Measurements from ENCODE around the gene DOCK8.
"Not testable (repeated sequence)": the region's sequence is repeated elsewhere in the genome, so short reads cannot be mapped to it uniquely, and the experiment has no call there.

DOCK8 gene

DNA sequence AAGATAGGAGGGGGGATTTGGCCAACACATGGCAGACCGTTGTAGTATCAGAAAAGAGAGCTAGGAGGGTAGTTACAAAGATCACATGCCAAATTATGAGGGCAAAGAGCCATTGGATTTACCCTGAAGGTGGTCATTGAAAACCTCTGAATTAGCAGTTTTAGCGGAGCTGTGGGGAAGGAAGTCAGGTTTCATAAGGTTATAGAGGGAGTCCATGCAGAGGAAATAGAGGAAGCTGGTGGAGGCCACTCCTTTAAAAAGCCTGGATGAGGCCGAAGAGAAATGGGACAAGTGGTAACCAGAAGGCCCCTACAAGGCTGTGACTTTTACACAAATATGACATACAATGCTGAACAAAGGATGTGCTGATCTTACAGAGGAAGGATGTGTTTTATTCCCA, 13.2 kb downstream of the DOCK8 start:
- no peak for DNase-seq

- no peak for DNase-seq
Observed at GRCh38 chr9:228929-229695, 14.4 kb downstream of the DOCK8 start.

DNA sequence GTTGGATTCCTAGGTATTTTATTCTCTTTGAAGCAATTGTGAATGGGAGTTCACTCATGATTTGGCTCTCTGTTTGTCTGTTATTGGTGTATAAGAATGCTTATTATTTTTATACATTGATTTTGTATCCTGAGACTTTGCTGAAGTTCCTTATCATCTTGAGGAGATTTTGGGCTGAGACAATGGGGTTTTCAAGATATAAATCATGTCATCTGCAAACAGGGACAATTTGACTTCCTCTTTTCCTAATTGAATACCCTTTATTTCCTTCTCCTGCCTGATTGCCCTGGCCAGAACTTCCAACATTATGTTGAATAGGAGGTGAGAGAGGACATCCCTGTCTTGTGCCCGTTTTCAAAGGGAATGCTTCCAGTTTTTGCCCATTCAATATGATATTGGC, 17.0 kb downstream of the DOCK8 start:
- not testable (repeated sequence) for DNase-seq

DNA sequence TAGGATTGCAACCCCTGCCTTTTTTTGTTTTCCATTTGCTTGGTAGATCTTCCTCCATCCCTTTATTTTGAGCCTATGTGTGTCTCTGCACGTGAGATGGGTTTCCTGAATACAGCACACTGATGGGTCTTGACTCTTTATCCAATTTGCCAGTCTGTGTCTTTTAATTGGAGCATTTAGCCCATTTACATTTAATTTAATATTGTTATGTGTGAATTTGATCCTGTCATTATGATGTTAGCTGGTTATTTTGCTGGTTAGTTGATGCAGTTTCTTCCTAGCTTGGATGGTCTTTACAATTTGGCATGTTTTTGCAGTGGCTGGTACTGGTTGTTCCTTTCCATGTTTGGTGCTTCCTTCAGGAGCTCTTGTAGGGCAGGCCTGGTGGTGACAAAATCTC, 19.0 kb downstream of the DOCK8 start:
- not testable (repeated sequence) for DNase-seq

DNA sequence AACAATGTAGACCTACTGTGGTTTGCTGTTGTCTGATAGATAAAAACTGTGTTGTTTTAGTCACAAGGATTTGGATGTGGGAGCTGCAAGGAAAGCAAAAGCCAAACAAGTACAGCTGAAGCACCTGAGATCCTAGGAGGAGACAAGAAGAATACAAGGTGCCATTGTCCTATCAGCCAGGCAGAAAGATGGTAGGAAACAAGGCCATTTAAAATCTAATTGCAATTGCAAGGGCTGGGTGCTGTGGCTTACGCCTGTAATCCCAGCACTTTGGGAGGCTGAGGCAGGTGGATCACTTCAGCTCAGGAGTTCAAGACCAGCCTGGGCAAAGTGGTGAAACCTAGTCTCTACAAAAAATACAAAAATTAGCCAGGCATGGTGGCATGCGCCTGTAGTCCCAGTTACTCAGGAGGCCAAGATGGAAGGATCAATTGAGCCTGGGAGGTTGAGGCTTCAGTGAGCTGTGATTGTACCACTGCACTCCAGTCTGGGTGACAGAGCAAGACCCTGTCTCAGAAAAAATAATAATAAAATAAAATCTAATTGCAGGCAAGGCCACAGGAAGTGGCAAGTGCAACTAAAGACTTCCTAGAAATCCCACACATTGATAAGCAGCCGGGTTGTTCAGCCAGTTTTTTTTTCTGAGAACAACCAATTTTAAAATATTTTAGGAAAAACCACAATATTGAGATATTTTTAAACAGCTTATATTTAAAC, 22.6 kb downstream of the DOCK8 start:
- DNase-seq = no peak

DNA sequence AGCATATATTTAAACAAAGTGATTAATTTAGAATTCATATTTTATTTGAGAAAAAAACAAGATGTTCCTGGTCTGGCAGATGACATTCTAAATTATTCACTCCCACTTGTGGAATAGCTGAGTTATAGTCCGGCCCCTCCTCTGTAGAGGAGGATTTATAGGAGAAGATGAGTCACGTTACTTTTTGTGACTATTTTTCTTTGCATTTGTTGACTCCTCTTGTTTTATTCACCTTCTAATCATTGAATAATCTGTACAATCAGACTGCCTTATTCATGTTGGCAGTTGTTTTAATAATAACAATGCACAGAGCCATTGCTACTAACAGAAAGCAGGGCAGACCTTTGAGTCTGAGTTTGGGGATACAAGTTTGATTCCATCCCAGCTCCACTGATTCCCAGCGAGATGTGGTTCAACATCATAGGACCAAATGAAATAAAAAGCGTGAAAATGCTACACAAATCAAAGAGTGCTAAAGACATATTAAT, 23.2 kb downstream of the DOCK8 start:
- no peak for DNase-seq

GRCh38 chr9:242461-243080, 27.9 kb downstream of the DOCK8 start:
- no peak for DNase-seq

GRCh38 chr9:248278-248961, 33.8 kb downstream of the DOCK8 start:
- no peak for DNase-seq

GRCh38 chr9:249025-249424, 34.4 kb downstream of the DOCK8 start:
- no peak for DNase-seq

DNA sequence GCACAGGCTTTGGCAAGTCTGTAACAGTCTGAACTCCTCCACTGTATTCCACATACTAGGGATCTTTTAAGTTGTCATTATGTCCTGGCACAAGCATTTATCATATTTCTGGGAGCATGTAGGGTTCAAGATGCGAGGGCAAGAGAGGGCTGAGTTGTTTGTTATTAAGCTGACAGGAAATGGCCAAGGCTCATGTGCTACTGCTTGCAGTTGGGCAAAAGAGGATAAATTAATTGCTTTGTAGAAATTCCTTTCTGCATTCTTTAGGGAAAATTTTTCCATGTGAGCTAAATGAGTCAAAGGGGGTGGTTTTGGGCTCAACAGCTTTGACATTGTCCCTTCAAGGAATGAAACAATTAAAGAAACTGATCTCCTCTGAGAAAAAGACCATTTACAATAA, 35.4 kb downstream of the DOCK8 start:
- peak; percentile 24 for DNase-seq

DNA sequence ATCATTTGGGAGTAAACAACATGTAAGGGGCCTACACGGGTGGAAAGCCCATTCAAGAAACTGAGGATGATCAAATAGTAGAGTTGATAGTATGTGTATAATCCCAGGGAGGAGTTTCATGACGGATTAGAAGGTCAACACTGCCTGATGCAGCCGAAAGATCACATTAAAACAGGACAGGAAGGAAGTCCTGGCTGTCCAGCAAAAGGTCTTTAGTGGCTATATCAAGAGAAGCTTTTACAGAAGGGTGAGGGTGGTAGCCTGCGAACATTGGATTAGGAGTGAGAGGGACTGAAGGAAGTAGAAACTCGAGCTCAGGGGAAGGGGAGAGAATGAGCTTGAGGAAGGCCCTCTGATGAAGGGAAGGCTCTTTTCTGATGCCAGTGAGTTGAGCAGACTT, 36.0 kb downstream of the DOCK8 start:
- DNase-seq = no peak

DNA sequence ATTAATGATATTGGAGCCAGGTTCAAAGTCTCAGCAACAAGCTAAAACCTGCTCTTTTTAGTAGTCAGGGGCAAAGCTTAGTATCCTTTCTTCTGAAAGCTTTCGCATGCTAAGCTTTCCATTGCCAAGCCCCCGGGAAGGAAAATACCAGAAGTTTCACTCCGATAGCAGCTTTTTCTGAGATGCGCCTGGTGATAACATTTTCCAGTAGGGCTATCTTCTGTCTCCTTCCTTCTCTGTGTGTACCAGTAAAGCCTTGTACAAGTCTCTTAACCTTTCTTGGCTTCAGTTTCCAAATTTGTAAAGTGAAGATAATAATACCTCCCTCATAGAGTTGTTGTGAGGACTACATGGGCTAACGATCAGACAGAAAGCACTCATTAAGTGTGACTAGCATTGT, 36.7 kb downstream of the DOCK8 start:
- DNase-seq = no peak

GRCh38 chr9:253539-253938, 38.9 kb downstream of the DOCK8 start:
- no peak for DNase-seq

GRCh38 chr9:254516-254915, 39.9 kb downstream of the DOCK8 start:
- DNase-seq = no peak

GRCh38 chr9:257957-258356, 43.3 kb downstream of the DOCK8 start:
- no peak for DNase-seq

- no peak for DNase-seq
Observed at GRCh38 chr9:259405-260404, 45.0 kb downstream of the DOCK8 start.

- no peak for DNase-seq
Observed at GRCh38 chr9:264231-264630, 49.6 kb downstream of the DOCK8 start.

DNA sequence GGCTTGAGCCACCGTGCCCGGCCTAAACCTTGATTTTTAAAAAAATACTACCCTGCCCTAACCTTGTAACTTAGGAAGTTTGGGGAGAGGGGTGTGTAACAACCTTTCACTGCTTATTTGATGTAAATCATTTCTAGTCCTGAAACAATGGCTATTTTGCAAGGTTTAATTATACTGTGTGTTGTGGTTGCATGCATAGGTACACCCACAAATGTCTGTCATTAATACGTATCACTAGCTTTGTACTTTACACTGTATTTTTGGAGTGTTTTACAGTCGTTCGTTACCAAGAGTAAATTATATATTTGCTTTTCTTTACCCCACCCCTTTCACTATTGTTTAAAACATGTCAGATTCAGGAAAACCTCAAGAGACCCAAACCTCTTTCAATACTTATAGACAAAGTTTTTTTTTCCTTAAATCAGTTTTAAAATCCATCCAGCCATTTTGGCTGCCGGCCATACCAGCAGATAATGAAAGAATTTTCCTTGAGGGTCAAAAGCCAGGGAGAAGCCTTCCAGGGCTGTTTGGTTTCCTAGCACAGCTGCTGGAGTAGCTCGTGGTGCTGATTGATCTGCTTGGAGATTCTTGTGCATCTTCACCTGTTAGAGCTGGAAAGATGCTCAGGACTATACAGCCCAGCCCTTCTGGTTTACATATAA, 50.7 kb downstream of the DOCK8 start:
- DNase-seq = no peak

- no peak for DNase-seq
Observed at GRCh38 chr9:266228-266627, 51.6 kb downstream of the DOCK8 start.

DNA sequence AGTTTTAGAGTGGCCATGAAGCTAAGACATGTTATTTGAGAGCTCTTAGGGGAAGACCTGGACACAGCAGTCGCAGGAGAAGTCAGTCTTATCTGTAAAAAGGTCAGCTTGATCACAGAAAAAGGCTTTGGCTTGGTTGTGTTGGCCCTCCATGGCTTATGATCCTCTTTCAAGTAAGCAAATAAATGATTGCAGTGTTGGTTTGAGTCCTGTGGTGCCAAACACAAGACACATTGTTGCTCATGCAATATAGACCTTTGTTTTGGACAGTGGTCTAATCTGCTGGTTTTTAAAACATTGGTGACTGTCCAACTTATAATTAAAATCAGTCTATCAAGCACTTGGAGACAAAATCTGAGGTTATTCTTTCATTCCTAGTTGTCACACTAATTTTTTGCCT, 54.0 kb downstream of the DOCK8 start:
- no peak for DNase-seq

DNA sequence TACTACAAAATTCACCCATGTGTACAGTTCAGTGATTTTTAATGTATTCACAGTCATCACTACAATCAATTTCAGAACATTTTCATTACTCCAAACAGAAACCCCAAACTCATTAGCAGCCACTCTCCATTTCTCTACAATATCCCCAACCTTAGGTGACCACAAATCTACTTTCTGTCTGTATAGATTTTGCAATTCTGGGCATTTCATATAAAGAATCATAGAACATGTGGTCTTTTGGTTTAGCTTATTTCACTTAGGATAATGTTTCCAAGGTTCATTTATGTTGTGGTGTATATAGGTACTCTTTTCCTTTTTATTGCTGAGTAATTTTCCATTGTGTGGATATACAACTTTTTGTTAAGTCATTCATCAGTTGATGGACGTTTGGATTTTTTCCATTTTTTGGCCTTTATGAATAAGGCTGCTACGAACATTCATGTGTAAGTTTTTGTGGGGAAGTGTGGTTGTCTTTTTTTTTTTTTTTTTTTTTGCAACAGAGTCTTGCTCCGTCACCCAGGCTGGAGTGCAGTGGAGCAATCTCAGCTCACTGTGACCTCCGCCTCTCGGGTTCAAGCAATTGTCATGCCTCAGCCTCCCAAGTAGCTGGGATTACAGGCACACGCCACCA, 54.5 kb downstream of the DOCK8 start:
- no peak for DNase-seq
